ENCODE measurements around the gene DPP3. TPM values are rescaled to one million over a fixed set of nuclear protein-coding genes. Genes with fewer than 3 reads are reported as not detected.
A peak's percentile ranks its signal among the peaks of the same experiment; 100 is the strongest.
"Not testable (repeated sequence)": the region's sequence is repeated elsewhere in the genome, so short reads cannot be mapped to it uniquely, and the experiment has no call there.

The DPP3 gene
- total RNA-seq, 1 experiment from 2014 or later = 71.2 TPM

DNA sequence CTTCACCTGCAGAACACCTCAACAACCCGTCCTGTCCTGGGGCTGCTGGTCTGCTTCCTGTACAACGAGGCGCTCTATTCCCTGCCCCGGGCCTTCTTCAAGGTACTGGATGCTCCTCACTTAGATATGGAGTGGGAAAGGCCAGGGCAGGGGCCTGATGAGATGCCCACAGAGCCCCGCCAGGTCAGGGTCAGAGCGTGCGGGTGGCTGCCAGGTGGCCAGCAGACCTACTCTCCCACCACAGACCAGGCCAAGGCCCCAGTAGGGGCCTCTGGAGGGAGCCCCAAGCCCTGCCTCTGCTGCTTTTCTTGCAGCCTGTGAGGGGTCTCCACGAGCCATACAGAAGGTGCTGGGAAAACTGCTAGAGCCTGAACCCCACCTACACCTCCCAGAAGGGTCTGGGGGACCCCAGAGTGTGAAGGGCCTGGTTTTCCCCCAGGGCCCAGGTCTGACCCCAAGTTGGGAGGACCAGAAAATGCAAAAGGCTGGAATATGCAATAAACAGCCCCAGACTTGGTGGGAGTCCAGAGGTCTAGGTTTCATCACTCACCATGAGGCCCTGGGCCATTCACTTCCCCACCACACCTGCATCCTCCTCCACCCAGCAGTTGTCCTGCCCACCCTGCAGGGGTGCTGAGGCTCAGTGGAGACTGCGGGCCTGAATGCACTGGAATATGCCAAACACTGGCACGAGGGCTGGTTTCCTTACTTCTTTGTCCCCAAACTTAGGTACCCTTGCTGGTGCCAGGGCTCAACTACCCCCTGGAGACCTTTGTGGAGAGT lies 50.9 kb downstream of the DPP3 start:
- no peak for DNase-seq (ENCODE audit: low read depth)

DNA sequence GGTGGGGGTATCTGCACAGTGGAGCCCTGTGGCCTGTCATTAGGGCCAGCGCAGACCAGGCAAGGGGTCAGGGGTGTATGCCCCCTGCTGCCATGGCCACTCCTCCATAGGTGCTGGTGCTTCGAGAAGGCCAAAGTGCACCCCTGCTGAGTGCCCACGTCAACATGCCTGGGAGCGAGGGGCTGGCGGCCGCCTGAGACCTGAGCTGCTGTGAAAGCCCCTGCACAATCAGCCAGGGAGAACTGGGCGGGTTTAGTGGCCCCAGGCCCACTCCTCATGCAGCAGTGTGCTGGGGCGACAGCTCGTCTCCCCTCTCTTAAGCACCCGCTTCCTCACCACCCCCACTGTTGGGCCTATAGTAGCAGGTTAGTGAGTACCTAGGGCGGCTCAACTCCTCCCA lies 51.6 kb downstream of the DPP3 start:
- DNase-seq (ENCODE audit: low read depth) = no peak

DNA sequence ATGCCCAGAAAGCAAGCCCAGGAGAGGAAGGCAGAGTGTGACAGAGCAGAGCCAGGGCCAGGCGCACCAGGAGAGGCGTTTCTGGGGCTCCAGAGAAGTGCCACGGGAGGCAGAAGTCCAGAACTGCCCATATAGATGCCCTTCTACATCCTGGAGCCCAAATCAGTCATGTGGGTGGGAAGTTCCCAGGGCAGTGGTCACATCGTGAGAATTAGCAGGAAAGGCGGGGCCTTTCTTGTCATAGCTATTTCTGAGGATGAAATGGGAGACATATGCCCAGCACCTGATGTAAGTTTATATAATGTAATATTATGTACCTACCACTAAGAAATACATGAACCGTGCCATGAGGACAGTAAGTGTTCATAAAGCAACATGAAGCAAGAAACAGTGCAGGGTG lies 52.5 kb downstream of the DPP3 start:
- no peak for DNase-seq (ENCODE audit: low read depth)

DNA sequence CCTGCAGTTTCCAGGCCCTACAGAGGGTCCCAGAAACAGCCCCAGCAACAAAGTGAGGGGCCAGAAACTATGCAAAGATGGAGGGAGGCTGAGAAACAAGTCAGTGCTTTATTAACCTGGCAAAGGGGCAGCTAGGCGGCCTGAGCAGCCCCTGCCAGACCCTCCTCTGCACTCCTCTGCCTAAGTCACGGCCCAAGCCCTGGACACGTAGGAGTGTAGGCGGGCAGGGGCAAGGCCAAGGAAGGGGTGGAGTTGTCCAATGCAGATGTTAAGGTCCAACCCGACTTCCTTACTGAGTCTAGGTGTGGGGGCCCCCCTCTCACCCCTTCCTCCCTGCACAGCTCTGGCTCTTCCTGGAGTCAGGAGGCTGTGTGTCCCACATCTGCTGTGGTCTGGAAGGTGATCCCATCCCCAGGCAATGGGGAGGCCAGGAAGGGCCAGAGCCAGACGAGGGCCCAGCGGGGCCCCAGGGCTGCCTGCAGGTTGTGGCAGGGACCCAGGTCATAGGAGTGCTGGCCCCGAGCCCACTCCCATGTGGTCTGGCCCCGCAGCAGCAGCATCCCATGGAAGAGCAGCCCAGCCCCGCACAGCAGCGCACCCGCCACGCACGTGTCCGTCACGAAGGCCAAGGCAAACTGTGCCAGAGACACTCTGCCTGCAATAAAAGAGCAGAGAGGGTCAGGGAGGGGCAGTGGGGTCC lies 59.1 kb downstream of the DPP3 start:
- no peak for DNase-seq (ENCODE audit: low read depth)

DNA sequence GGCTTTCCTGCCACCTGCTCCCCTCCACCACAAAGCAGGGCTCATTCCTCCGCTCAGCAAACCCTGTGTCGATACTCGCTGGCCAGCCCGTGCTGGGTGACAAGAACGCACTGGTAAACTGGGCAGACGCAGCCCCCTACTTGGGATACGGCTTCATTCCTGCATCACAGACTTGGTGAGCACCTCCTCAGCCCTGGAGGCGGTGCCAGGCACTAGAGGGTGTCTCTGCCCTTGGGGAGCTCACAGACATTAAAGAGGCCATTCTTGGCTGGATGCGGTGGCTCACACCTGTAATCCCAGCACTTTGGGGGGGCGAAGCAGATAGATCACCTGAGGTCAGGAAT lies 59.6 kb downstream of the DPP3 start:
- no peak for DNase-seq (ENCODE audit: low read depth)

- DNase-seq (ENCODE audit: low read depth) = not testable (repeated sequence)
Observed at GRCh38 chr11:66540598-66540997, 60.4 kb downstream of the DPP3 start.

DNA sequence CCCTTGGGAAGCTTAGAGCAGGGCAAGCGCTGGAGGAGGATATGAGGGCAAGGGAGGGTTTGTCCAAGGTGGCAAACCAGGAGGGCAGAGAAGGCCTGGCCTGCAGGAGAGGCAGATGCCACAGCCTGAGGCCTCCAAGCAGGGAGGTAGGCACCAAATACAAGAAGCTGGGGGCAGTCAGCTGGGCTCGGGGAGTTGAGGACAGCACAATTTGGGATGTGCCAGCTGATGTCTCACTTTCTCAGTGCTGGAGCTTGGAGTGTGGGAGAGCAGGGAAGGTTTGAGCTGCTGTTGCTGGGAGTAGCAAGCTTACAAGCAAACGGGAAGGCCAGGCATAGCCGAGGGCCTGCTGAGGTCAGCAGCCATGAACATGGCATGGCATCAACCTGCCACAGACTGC lies 61.7 kb downstream of the DPP3 start:
- no peak for DNase-seq (ENCODE audit: low read depth)

GRCh38 chr11:66542362-66542761 lies 62.1 kb downstream of the DPP3 start:
- DNase-seq (ENCODE audit: low read depth) = no peak

- no peak for DNase-seq (ENCODE audit: low read depth)
Observed at GRCh38 chr11:66543263-66544107, 63.3 kb downstream of the DPP3 start.

GRCh38 chr11:66544952-66545351 lies 64.7 kb downstream of the DPP3 start:
- not testable (repeated sequence) for DNase-seq (ENCODE audit: low read depth)

GRCh38 chr11:66545701-66546367 lies 65.6 kb downstream of the DPP3 start, which contains the start of gene ZDHHC24:
Gene ZDHHC24 (minus strand): TSS chr11:66546048. CDS start chr11:66546003, 45 bp downstream.
- peak; percentile 97 for DNase-seq (ENCODE audit: low read depth)

- DNase-seq (ENCODE audit: low read depth) = no peak
Observed at GRCh38 chr11:66546368-66546965, 66.2 kb downstream of the DPP3 start, which contains the start of gene ACTN3. Gene ACTN3 (plus strand): TSS chr11:66546903. CDS start chr11:66546938, 35 bp downstream.

DNA sequence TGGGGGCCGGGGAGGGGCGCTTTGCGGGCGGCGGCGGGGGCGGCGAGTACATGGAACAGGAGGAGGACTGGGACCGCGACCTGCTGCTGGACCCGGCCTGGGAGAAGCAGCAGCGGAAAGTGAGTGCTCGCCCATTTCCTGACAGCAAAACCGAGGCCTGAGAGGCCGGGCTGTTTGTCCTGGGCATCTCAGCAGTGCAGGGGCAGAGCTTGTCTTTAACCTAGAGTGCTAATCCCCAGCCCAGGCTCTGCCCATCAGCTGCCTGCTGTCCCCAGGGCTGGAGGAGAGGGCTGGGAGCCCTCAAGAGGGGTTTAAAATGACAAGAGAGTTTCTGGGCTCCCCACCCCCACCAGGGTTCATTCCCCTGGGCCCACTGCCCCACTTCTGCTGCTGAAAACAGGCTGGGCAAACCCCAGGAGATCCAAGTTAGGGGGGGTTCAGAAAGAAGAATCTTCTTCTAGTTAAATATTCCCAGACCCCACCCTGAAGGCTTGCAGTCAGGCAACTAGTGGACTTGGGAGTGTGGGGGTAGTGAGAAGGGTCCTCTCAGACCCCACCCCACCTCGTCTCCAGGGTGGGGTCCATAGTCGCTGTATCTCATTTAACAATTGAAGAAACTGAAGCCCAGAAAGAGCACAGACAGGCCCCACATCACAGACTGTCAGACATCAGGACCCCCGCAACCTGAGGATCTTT lies 66.9 kb downstream of the DPP3 start:
- no peak for DNase-seq (ENCODE audit: low read depth)

DNA sequence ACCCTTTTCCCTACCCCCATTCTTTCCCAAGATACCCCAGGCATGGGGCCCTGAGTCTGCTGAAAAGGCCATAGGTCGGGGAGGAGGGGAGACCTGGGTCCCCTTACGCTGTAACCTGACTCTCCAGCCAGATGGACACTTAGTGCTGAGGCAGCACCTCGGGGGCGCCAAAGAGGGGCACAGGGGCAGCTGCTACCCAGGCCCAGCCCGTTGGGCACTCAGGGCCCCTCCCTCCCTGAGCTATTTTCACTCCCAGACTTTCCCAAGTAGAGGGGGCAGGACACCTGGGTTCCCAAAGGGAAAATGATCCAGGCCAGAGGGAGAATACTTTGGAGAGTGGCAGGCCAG lies 67.4 kb downstream of the DPP3 start:
- no peak for DNase-seq (ENCODE audit: low read depth)

GRCh38 chr11:66548041-66548440 lies 67.8 kb downstream of the DPP3 start:
- no peak for DNase-seq (ENCODE audit: low read depth)

DNA sequence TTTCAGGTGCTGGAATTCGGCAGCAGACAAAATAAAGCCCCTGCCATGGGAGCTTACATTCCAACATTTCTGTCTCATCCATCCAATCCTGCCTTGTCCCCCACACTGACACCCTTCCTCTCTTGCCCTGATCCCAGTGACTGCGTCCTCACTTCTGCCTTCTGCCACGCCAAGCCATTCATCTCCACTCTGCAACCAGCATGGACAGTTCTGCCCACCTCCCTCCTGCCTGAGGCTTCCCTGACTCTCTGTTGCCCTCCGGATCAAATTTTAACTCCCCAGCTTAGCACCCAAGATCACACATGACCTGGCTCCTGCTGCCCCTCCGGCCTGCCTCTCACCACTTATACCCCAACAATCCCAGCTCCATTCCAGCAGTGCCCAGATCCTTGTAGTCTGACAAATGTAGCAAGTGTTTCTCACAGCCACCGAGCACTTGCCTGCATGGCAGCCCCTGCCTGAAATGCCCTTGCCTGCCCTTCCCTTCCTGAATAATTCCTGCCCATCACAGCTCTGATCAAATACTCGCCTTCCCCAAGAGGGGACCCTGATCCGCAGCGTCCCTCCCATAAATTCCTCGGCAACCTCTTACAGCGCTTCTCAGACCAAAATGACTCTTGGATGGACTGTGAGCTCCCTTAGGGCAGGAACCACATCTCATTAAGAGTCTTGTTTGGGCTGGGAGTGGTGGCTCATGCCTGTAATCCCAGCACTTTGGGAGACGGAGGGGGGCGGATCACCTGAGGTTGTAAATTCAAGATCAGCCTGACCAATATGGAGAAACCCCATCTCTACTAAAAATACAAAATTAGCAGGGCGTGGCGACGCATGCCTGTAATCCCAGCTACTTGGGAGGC lies 68.8 kb downstream of the DPP3 start:
- no peak for DNase-seq (ENCODE audit: low read depth)

- DNase-seq (ENCODE audit: low read depth) = no peak
Observed at GRCh38 chr11:66549696-66550095, 69.5 kb downstream of the DPP3 start.

DNA sequence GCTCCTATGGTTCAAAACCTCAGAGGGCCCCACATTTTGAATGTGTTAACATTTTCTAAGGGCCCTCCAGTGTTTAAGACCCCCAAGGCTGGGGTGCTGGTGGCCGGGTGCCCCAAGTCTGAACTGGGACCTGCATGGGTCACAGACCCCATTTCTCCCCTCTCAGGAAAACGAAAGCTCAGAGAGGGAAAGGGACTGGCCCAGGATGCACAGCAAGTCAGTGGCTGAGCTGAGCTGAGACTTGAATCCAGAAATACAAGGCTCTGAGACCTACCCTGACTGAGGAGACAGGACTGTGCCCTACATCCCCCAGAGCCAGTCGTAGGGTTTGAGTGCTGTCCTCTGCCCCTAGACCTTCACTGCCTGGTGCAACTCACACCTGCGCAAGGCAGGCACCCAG lies 70.7 kb downstream of the DPP3 start:
- DNase-seq (ENCODE audit: low read depth) = no peak

GRCh38 chr11:66554602-66555001 lies 74.4 kb downstream of the DPP3 start:
- DNase-seq (ENCODE audit: low read depth) = no peak

DNA sequence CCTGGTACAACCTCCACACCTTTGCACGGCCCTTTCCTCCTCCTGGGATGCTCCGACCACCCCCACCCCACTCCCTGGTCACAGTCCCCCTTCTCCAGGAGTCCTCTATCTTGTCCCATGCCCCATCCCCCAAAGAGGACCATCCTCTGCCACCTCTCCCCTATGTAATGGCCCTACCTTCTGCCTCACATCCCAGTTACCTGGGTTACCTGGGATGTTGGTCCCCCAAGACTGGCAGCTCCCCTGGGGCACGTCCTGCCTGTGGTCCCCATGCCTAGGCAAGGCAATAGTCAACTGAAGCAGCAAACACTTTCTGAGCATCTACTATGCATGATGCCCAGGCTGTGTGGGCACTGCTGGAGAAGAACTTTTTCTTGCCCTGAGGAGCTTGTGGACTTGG lies 75.2 kb downstream of the DPP3 start:
- DNase-seq (ENCODE audit: low read depth) = no peak

Measured in LHCN-M2 (cell line).